WTC11 (cell line): ENCODE results near the gene CBLB. TPM values are rescaled to one million over a fixed set of nuclear protein-coding genes. Genes with fewer than 3 reads are reported as not detected.

ENCODE experiments used
- ATAC-seq: fragments of 200-7000 bp; cut with Tn5 transposase; 2 replicates; pipeline ENCODE4 v1.10.0; 2021; ENCODE audit warnings: mild to moderate bottlenecking, moderate library complexity
- CTCF ChIA-PET: fragments of 300-600 bp; sonication (Branson Sonifier 250); formaldehyde crosslinking; loops from one replicate; lab custom pipeline; 2021; ENCODE audit warnings: antibody characterized with exemption; lab: Charles Lee
- POLR2A ChIA-PET: fragments of 350-600 bp; sonication (Branson Sonifier 250); formaldehyde crosslinking; loops from one replicate; lab custom pipeline; 2021; ENCODE audit warnings: antibody characterized with exemption; lab: Charles Lee
- DNase-seq: peaks from one replicate; pipeline ENCODE4 v3.0.0; 2021; ENCODE audit warnings: low spot score
- H3K27ac Mint-ChIP-seq: 2 replicates; pipeline ENCODE4 v1.8.0; 2021; ENCODE audit warnings: mixed read lengths
- H3K27me3 Mint-ChIP-seq: 2 replicates; pipeline ENCODE4 v1.8.0; 2021; ENCODE audit warnings: low read depth, mild to moderate bottlenecking, moderate library complexity, mixed read lengths
- H3K36me3 Mint-ChIP-seq: 2 replicates; pipeline ENCODE4 v1.8.0; 2021; ENCODE audit warnings: mixed read lengths
- H3K4me1 Mint-ChIP-seq: 2 replicates; pipeline ENCODE4 v1.8.0; 2022; ENCODE audit warnings: mixed read lengths
- H3K4me3 Mint-ChIP-seq: 2 replicates; pipeline ENCODE4 v1.8.0; 2021; ENCODE audit warnings: mild to moderate bottlenecking, moderate library complexity, mixed read lengths
- H3K9me3 Mint-ChIP-seq: 2 replicates; pipeline ENCODE4 v1.8.0; 2021; ENCODE audit warnings: mixed read lengths
- ATF1 ChIP-seq: sonication (generic); formaldehyde crosslinking; IDR thresholded peaks from 2 replicates; pipeline ENCODE4 v1.8.1; 2023; ENCODE audit warnings: mild to moderate bottlenecking, moderate library complexity, missing genetic modification reagents
- CREM ChIP-seq: sonication (generic); formaldehyde crosslinking; IDR thresholded peaks from 2 replicates; pipeline ENCODE4 v1.8.1; 2022; ENCODE audit warnings: mild to moderate bottlenecking, missing genetic modification reagents, moderate library complexity
- ESRRA ChIP-seq: sonication (generic); formaldehyde crosslinking; IDR thresholded peaks from 2 replicates; pipeline ENCODE4 v1.8.1; 2022; ENCODE audit warnings: mild to moderate bottlenecking, missing genetic modification reagents, borderline replicate concordance
- JAZF1 ChIP-seq: fragments of 250-450 bp; sonication (Bioruptor Pico); IDR thresholded peaks from 2 replicates; pipeline ENCODE4 v1.9.0; 2021; ENCODE audit warnings: moderate library complexity, mild to moderate bottlenecking, inconsistent platforms
- NFE2L1 ChIP-seq: sonication (generic); formaldehyde crosslinking; IDR thresholded peaks from 2 replicates; pipeline ENCODE4 v1.8.1; 2023; ENCODE audit warnings: missing genetic modification reagents
- NR2C2 ChIP-seq: sonication (generic); formaldehyde crosslinking; IDR thresholded peaks from 2 replicates; pipeline ENCODE4 v1.8.0; 2022; ENCODE audit warnings: mild to moderate bottlenecking, missing genetic modification reagents
- RELA ChIP-seq: sonication (generic); formaldehyde crosslinking; IDR thresholded peaks from 2 replicates; pipeline ENCODE4 v1.8.1; 2022; ENCODE audit warnings: missing genetic modification reagents, mild to moderate bottlenecking, borderline replicate concordance
- SMAD3 ChIP-seq: sonication (generic); formaldehyde crosslinking; IDR thresholded peaks from 2 replicates; pipeline ENCODE4 v1.8.0; 2022; ENCODE audit warnings: missing genetic modification reagents, mild to moderate bottlenecking, borderline replicate concordance
- SP1 ChIP-seq: sonication (generic); formaldehyde crosslinking; conservative IDR thresholded peaks from 2 replicates; pipeline ENCODE4 v1.8.1; 2022; ENCODE audit warnings: missing genetic modification reagents
- TEAD1 ChIP-seq: sonication (generic); formaldehyde crosslinking; IDR thresholded peaks from 2 replicates; pipeline ENCODE4 v1.8.0; 2022; ENCODE audit warnings: mild to moderate bottlenecking, missing genetic modification reagents
- TEAD4 ChIP-seq: sonication (generic); formaldehyde crosslinking; IDR thresholded peaks from 2 replicates; pipeline ENCODE4 v1.8.0; 2022; ENCODE audit warnings: mild to moderate bottlenecking, missing genetic modification reagents
- ZBTB21 ChIP-seq: sonication (generic); formaldehyde crosslinking; IDR thresholded peaks from 2 replicates; pipeline ENCODE4 v1.8.1; 2023; ENCODE audit warnings: mild to moderate bottlenecking, missing genetic modification reagents, borderline replicate concordance
- ZNF263 ChIP-seq: sonication (generic); formaldehyde crosslinking; IDR thresholded peaks from 2 replicates; pipeline ENCODE4 v1.8.1; 2022; ENCODE audit warnings: low read depth, mild to moderate bottlenecking, moderate library complexity, missing genetic modification reagents
- ZNF423 ChIP-seq: fragments of 250-450 bp; sonication (Bioruptor Pico); IDR thresholded peaks from 2 replicates; pipeline ENCODE4 v2.1.2; 2022; ENCODE audit warnings: mild to moderate bottlenecking, moderate library complexity
- total RNA-seq: library from RNA; stranded (reverse); gene quantifications from 3 replicates; pipeline ENCODE4 v1.2.3, GENCODE V29; 2021
- TF ChIP-seq, protein P1 (sequence below): sonication (generic); formaldehyde crosslinking; IDR thresholded peaks from 2 replicates; pipeline ENCODE4 v1.8.0; 2022; ENCODE audit warnings: mild to moderate bottlenecking, missing genetic modification reagents
- TF ChIP-seq, protein P2 (sequence below): fragments of 250-450 bp; sonication (Bioruptor Pico); IDR thresholded peaks from 2 replicates; pipeline ENCODE4 v1.9.0; 2021; ENCODE audit warnings: mild to moderate bottlenecking
- TF ChIP-seq, protein P3 (sequence below): sonication (generic); formaldehyde crosslinking; IDR thresholded peaks from 2 replicates; pipeline ENCODE4 v1.8.1; 2022; ENCODE audit warnings: low read depth, mild to moderate bottlenecking, moderate library complexity, missing genetic modification reagents, borderline replicate concordance
- TF ChIP-seq, protein P4 (sequence below): sonication (generic); formaldehyde crosslinking; IDR thresholded peaks from 2 replicates; pipeline ENCODE4 v1.8.0; 2023; ENCODE audit warnings: missing genetic modification reagents
- TF ChIP-seq, protein P5 (sequence below): sonication (generic); formaldehyde crosslinking; IDR thresholded peaks from 2 replicates; pipeline ENCODE4 v1.8.1; 2023; ENCODE audit warnings: mild to moderate bottlenecking, missing genetic modification reagents, borderline replicate concordance
- TF ChIP-seq, protein P6 (sequence below): fragments of 250-450 bp; sonication (Bioruptor Pico); IDR thresholded peaks from 2 replicates; pipeline ENCODE4 v1.8.0; 2021; ENCODE audit warnings: mild to moderate bottlenecking
- TF ChIP-seq, protein P7 (sequence below): sonication (generic); formaldehyde crosslinking; IDR thresholded peaks from 2 replicates; pipeline ENCODE4 v1.8.1; 2022; ENCODE audit warnings: mild to moderate bottlenecking, moderate library complexity, missing genetic modification reagents
- TF ChIP-seq, protein P8 (sequence below): fragments of 250-450 bp; sonication (Bioruptor Pico); IDR thresholded peaks from 2 replicates; pipeline ENCODE4 v1.9.0; 2021; ENCODE audit warnings: moderate library complexity, mild to moderate bottlenecking, inconsistent platforms, borderline replicate concordance

Gene CBLB
- total RNA-seq, 1 experiment from 2014 or later, result 19.8 TPM

DNA sequence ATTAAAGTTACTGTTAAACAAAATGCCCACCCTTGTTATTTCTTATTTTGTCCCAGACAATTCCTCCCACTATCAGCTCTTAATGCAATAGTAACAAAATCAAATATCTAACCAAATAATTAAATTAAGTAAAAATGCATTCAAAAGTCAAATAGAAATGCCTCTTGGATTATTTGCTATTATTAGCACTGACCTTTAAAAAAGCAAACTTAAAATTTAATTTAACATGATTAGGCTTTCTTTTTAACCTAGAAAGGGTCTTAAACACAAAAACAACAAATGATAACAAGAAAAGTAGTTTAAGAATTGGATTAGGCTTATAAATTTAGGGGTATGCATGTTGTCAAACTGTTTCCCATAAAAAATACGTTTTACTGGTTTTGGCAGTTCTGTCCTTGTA, 159.8 kb downstream of the CBLB start (continued):
- TF ChIP-seq TEAD1 (CRISPR knock-in tag) (no peak), SMAD3 (CRISPR knock-in tag) (no peak), TEAD4 (CRISPR knock-in tag) (no peak), CREM (CRISPR knock-in tag) (no peak), NFE2L1 (CRISPR knock-in tag) (no peak)
- TF ChIP-seq, protein P1, sequence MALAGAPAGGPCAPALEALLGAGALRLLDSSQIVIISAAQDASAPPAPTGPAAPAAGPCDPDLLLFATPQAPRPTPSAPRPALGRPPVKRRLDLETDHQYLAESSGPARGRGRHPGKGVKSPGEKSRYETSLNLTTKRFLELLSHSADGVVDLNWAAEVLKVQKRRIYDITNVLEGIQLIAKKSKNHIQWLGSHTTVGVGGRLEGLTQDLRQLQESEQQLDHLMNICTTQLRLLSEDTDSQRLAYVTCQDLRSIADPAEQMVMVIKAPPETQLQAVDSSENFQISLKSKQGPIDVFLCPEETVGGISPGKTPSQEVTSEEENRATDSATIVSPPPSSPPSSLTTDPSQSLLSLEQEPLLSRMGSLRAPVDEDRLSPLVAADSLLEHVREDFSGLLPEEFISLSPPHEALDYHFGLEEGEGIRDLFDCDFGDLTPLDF (CRISPR knock-in tag), result no peak

DNA sequence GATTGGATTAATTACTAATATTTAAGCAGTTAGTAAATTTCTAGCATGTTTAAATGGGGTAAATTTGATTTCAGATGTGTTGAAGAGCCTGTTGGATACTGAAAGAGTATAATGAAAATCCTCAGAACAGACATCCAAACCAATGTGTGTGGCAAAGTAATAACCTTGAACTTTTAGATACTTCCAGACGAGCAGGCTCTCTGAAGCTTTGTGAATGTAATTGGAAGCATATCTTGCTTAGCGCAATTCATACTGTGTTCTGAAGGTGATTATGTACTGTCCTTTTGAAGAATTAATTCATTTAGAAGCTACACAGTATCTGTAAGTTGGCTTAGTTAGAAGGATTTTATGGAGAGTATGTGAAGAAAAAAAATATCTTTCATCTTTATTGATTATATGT, 161.8 kb downstream of the CBLB start:
- Mint-ChIP-seq H3K27ac (no peak overlapping the region), H3K9me3 (peaks cover 6% of the 10 kb centered on the region), H3K36me3 (peaks cover 16% of the 10 kb centered on the region), H3K4me1 (no peaks in the 10 kb centered on the region), H3K27me3 (no peaks in the 10 kb centered on the region), H3K4me3 (no peak overlapping the region)
- ChIA-PET CTCF (no interaction called here), POLR2A (no interaction called here)
- DNase-seq (no peak), ATAC-seq (no peak)
- TF ChIP-seq ESRRA (no peak), RELA (CRISPR knock-in tag) (no peak), ZNF263 (CRISPR knock-in tag) (no peak), JAZF1 (no peak), SP1 (CRISPR knock-in tag) (no peak), SMAD3 (CRISPR knock-in tag) (no peak)
- TF ChIP-seq, protein P2, sequence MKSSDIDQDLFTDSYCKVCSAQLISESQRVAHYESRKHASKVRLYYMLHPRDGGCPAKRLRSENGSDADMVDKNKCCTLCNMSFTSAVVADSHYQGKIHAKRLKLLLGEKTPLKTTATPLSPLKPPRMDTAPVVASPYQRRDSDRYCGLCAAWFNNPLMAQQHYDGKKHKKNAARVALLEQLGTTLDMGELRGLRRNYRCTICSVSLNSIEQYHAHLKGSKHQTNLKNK (CRISPR knock-in tag), result no peak
- TF ChIP-seq, protein P3, sequence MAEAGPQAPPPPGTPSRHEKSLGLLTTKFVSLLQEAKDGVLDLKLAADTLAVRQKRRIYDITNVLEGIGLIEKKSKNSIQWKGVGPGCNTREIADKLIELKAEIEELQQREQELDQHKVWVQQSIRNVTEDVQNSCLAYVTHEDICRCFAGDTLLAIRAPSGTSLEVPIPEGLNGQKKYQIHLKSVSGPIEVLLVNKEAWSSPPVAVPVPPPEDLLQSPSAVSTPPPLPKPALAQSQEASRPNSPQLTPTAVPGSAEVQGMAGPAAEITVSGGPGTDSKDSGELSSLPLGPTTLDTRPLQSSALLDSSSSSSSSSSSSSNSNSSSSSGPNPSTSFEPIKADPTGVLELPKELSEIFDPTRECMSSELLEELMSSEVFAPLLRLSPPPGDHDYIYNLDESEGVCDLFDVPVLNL (CRISPR knock-in tag), result no peak
- TF ChIP-seq, protein P4, sequence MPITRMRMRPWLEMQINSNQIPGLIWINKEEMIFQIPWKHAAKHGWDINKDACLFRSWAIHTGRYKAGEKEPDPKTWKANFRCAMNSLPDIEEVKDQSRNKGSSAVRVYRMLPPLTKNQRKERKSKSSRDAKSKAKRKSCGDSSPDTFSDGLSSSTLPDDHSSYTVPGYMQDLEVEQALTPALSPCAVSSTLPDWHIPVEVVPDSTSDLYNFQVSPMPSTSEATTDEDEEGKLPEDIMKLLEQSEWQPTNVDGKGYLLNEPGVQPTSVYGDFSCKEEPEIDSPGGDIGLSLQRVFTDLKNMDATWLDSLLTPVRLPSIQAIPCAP (CRISPR knock-in tag), result no peak
- TF ChIP-seq, protein P5, sequence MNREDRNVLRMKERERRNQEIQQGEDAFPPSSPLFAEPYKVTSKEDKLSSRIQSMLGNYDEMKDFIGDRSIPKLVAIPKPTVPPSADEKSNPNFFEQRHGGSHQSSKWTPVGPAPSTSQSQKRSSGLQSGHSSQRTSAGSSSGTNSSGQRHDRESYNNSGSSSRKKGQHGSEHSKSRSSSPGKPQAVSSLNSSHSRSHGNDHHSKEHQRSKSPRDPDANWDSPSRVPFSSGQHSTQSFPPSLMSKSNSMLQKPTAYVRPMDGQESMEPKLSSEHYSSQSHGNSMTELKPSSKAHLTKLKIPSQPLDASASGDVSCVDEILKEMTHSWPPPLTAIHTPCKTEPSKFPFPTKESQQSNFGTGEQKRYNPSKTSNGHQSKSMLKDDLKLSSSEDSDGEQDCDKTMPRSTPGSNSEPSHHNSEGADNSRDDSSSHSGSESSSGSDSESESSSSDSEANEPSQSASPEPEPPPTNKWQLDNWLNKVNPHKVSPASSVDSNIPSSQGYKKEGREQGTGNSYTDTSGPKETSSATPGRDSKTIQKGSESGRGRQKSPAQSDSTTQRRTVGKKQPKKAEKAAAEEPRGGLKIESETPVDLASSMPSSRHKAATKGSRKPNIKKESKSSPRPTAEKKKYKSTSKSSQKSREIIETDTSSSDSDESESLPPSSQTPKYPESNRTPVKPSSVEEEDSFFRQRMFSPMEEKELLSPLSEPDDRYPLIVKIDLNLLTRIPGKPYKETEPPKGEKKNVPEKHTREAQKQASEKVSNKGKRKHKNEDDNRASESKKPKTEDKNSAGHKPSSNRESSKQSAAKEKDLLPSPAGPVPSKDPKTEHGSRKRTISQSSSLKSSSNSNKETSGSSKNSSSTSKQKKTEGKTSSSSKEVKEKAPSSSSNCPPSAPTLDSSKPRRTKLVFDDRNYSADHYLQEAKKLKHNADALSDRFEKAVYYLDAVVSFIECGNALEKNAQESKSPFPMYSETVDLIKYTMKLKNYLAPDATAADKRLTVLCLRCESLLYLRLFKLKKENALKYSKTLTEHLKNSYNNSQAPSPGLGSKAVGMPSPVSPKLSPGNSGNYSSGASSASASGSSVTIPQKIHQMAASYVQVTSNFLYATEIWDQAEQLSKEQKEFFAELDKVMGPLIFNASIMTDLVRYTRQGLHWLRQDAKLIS (CRISPR knock-in tag), result no peak

DNA sequence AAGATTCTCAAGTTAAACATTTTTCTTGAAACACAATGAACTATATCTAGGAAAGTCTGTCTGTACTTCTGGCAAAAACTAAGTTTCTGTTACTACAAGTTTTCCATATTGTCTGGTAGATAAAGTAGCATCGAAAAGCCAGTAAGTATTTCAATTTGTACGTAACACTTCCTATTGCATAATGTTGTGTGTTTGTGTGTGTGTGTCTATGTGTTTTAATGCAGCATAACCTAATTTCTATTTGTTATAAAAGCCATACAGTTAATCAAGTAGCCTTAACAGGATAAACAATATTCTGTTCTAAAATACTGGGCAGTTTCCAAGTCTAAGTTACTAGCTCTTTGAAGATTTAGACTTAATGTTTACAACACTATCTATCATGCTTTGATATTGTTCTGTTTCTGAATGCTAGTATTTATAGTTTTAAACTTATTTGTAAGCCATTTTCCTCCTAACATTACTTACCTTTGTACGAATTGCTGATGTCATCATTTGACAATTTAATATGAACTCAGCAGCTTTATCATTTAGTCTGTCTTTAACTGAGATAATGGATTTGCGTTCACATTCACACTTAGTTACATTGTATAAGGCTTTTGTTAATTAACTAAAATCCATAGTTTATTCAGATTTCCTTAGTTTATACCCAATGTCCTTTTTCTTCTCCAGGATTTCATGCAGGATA, 163.9 kb downstream of the CBLB start:
- no peak overlapping the region for H3K4me3 Mint-ChIP-seq
- no peaks in the 10 kb centered on the region for H3K27me3 Mint-ChIP-seq
- no peaks in the 10 kb centered on the region for H3K4me1 Mint-ChIP-seq
- ATAC-seq, result no peak
- CTCF ChIA-PET, result no interaction called here
- H3K36me3 Mint-ChIP-seq, result peaks cover 22% of the 10 kb centered on the region
- no peak for DNase-seq
- no peak overlapping the region for H3K27ac Mint-ChIP-seq
- peaks cover 2% of the 10 kb centered on the region for H3K9me3 Mint-ChIP-seq
- POLR2A ChIA-PET, result no interaction called here
- no peak for TF ChIP-seq ZBTB21
- TF ChIP-seq NFE2L1 (CRISPR knock-in tag), result no peak
- no peak for TF ChIP-seq ATF1 (CRISPR knock-in tag)
- TF ChIP-seq, protein P6, sequence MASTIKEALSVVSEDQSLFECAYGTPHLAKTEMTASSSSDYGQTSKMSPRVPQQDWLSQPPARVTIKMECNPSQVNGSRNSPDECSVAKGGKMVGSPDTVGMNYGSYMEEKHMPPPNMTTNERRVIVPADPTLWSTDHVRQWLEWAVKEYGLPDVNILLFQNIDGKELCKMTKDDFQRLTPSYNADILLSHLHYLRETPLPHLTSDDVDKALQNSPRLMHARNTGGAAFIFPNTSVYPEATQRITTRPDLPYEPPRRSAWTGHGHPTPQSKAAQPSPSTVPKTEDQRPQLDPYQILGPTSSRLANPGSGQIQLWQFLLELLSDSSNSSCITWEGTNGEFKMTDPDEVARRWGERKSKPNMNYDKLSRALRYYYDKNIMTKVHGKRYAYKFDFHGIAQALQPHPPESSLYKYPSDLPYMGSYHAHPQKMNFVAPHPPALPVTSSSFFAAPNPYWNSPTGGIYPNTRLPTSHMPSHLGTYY, result no peak
- TF ChIP-seq NR2C2, result no peak
- TF ChIP-seq ZNF423 (CRISPR knock-in tag), result no peak
- TF ChIP-seq, protein P7, sequence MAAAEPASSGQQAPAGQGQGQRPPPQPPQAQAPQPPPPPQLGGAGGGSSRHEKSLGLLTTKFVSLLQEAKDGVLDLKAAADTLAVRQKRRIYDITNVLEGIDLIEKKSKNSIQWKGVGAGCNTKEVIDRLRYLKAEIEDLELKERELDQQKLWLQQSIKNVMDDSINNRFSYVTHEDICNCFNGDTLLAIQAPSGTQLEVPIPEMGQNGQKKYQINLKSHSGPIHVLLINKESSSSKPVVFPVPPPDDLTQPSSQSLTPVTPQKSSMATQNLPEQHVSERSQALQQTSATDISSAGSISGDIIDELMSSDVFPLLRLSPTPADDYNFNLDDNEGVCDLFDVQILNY (CRISPR knock-in tag), result no peak
- TF ChIP-seq, protein P8, sequence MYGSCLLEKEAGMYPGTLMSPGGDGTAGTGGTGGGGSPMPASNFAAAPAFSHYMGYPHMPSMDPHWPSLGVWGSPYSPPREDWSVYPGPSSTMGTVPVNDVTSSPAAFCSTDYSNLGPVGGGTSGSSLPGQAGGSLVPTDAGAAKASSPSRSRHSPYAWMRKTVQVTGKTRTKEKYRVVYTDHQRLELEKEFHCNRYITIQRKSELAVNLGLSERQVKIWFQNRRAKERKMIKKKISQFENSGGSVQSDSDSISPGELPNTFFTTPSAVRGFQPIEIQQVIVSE (CRISPR knock-in tag), result no peak
